WTC11 (cell line): ENCODE measurements around the gene ELMO1.

ENCODE experiments used
- ATF3 ChIP-seq: sonication (generic); formaldehyde crosslinking; conservative IDR thresholded peaks from 2 replicates; pipeline ENCODE4 v1.8.1; 2022; ENCODE audit warnings: mild to moderate bottlenecking, missing genetic modification reagents
- CREB1 ChIP-seq: sonication (generic); formaldehyde crosslinking; IDR thresholded peaks from 2 replicates; pipeline ENCODE4 v1.8.0; 2023; ENCODE audit warnings: mild to moderate bottlenecking, missing genetic modification reagents
- CTCF ChIP-seq: fragments of 200-600 bp; IDR thresholded peaks from 2 replicates; pipeline ENCODE4 v1.8.0; 2022; ENCODE audit warnings: antibody characterized with exemption
- ETV6 ChIP-seq: sonication (generic); formaldehyde crosslinking; IDR thresholded peaks from 2 replicates; pipeline ENCODE4 v1.8.1; 2022; ENCODE audit warnings: mild to moderate bottlenecking, missing genetic modification reagents
- HMGA2 ChIP-seq: fragments of 250-450 bp; sonication (Bioruptor Pico); IDR thresholded peaks from 2 replicates; pipeline ENCODE4 v1.4.0; 2021; ENCODE audit warnings: mild to moderate bottlenecking, moderate library complexity
- IRF2 ChIP-seq: sonication (generic); formaldehyde crosslinking; IDR thresholded peaks from 2 replicates; pipeline ENCODE4 v1.8.0; 2022; ENCODE audit warnings: low read depth, missing genetic modification reagents, borderline replicate concordance
- NR1H2 ChIP-seq: sonication (generic); formaldehyde crosslinking; IDR thresholded peaks from 2 replicates; pipeline ENCODE4 v1.9.0; 2021; ENCODE audit warnings: mild to moderate bottlenecking, moderate library complexity, missing genetic modification reagents
- SMAD3 ChIP-seq: sonication (generic); formaldehyde crosslinking; IDR thresholded peaks from 2 replicates; pipeline ENCODE4 v1.8.0; 2022; ENCODE audit warnings: missing genetic modification reagents, mild to moderate bottlenecking, borderline replicate concordance
- USF2 ChIP-seq: sonication (generic); formaldehyde crosslinking; IDR thresholded peaks from 2 replicates; pipeline ENCODE4 v1.8.1; 2023; ENCODE audit warnings: mild to moderate bottlenecking, missing genetic modification reagents, moderate library complexity
- ZBTB43 ChIP-seq: sonication (generic); formaldehyde crosslinking; IDR thresholded peaks from 2 replicates; pipeline ENCODE4 v1.8.1; 2023; ENCODE audit warnings: mild to moderate bottlenecking, missing genetic modification reagents

GRCh38 chr7:37196676-37197075, 252.0 kb downstream of the ELMO1 start:
- TF ChIP-seq CTCF = no peak
- no peak for TF ChIP-seq ETV6
- no peak for TF ChIP-seq ZBTB43
- TF ChIP-seq SMAD3 (CRISPR knock-in tag) = no peak
- TF ChIP-seq IRF2 (CRISPR knock-in tag) = no peak
- no peak for TF ChIP-seq CREB1 (CRISPR knock-in tag)
- no peak for TF ChIP-seq USF2 (CRISPR knock-in tag)
- no peak for TF ChIP-seq ATF3 (CRISPR knock-in tag)
- no peak for TF ChIP-seq HMGA2 (CRISPR knock-in tag)
- TF ChIP-seq NR1H2 (CRISPR knock-in tag) = no peak
